Measurements from ENCODE around the gene GINS2.

GINS2 gene

GRCh38 chr16:85687651-85688471 is 893 bp downstream of the GINS2 start:
- no peak for DNase-seq

- peak in 1 of 2 donors; percentile 12 for DNase-seq
Observed at GRCh38 chr16:85686912-85687591, 1.7 kb downstream of the GINS2 start.

- DNase-seq = no peak
Observed at GRCh38 chr16:85685251-85685650, 3.5 kb downstream of the GINS2 start.

- DNase-seq = no peak
Observed at GRCh38 chr16:85683363-85683762, 5.4 kb downstream of the GINS2 start.

GRCh38 chr16:85682516-85682915 is 6.2 kb downstream of the GINS2 start:
- no peak for DNase-seq

- DNase-seq = no peak
Observed at GRCh38 chr16:85681255-85681654, 7.5 kb downstream of the GINS2 start.

GRCh38 chr16:85680352-85680944 is 8.3 kb downstream of the GINS2 start:
- no peak for DNase-seq

- DNase-seq = no peak
Observed at GRCh38 chr16:85679870-85680269, 8.9 kb downstream of the GINS2 start.

- DNase-seq = no peak
Observed at GRCh38 chr16:85678821-85679220, 9.9 kb downstream of the GINS2 start.

GRCh38 chr16:85678016-85678415 is 10.7 kb downstream of the GINS2 start:
- no peak for DNase-seq

GRCh38 chr16:85677383-85677967 is 11.3 kb downstream of the GINS2 start:
- DNase-seq = no peak

GRCh38 chr16:85676466-85676865 is 12.3 kb downstream of the GINS2 start:
- no peak for DNase-seq

GRCh38 chr16:85675251-85675874 is 13.4 kb downstream of the GINS2 start:
- no peak for DNase-seq

- DNase-seq = no peak
Observed at GRCh38 chr16:85674828-85675227, 13.9 kb downstream of the GINS2 start.

GRCh38 chr16:85674418-85674755 is 14.4 kb downstream of the GINS2 start:
- no peak for DNase-seq

GRCh38 chr16:85673529-85674417 is 15.0 kb downstream of the GINS2 start:
- DNase-seq = no peak

GRCh38 chr16:85670840-85671239 is 17.9 kb downstream of the GINS2 start:
- DNase-seq = no peak

GRCh38 chr16:85668676-85669424 is 19.9 kb downstream of the GINS2 start:
- no peak for DNase-seq

- DNase-seq = no peak
Observed at GRCh38 chr16:85667841-85668413, 20.8 kb downstream of the GINS2 start.

GRCh38 chr16:85667261-85667660 is 21.5 kb downstream of the GINS2 start:
- DNase-seq = no peak

GRCh38 chr16:85665929-85666328 is 22.8 kb downstream of the GINS2 start:
- no peak for DNase-seq
